Activated CD8-positive, alpha-beta memory T cell treated with anti-CD3 and anti-CD28 coated beads, Interleukin-2, amount 50 U/mL, for 4 hours (primary cell): Measurements from ENCODE around the gene IPO5.

ENCODE experiments used
- DNase-seq: peaks from one replicate; pipeline ENCODE4 v3.0.0-alpha.2; 2020

Gene IPO5

GRCh38 chr13:98066636-98067035, 113.2 kb downstream of the IPO5 start:
- no peak for DNase-seq

- no peak for DNase-seq
Observed at GRCh38 chr13:98068521-98068920, 115.0 kb downstream of the IPO5 start.

GRCh38 chr13:98069985-98070384, 116.5 kb downstream of the IPO5 start:
- no peak for DNase-seq

DNA sequence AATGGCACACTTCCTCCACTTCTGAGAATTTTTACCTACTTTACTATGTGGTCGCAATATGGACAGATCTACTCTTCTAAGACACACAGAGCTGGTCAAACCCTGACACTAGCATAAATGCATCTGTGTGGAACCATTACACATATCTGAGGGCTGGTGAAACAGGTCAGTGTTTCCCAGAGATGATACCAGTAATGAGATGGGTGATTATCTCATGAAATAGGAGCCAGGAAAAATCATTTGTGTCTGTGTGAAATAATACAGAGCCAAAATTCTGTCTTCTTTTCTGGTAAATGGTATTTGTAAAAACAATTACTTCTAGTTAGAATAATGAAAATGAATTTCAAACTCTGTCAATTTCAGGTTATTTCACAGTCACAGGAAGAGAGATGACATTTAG, 117.8 kb downstream of the IPO5 start:
- no peak for DNase-seq

GRCh38 chr13:98072476-98072875, 119.0 kb downstream of the IPO5 start:
- no peak for DNase-seq
